Gastrocnemius medialis (tissue), 4 donors: ENCODE results near the gene PIK3CD.

Experiments used
- POLR2A ChIP-seq, 2 donors: fragments of 450-650 bp; IDR thresholded peaks; one replicate each; pipeline ENCODE4 v1.6.1; 2017; ENCODE audit warnings: antibody characterized with exemption in 2 of 2, mild to moderate bottlenecking in 2 of 2, moderate library complexity in 2 of 2
- TF ChIP-seq, protein P1 (sequence below), 5 experiments: fragments of 450-650 bp in 3 of 5; fragments of 200-600 bp in 2 of 5; sonication (generic) in 2 of 5; IDR thresholded peaks in 4 of 5; conservative IDR thresholded peaks in 1 of 5; 1 replicate in 4 of 5; 2 replicates in 1 of 5; pipeline ENCODE4 v1.5.1; 2016 to 2019; ENCODE audit warnings: antibody characterized with exemption in 5 of 5, mild to moderate bottlenecking in 3 of 5, moderate library complexity in 3 of 5

DNA sequence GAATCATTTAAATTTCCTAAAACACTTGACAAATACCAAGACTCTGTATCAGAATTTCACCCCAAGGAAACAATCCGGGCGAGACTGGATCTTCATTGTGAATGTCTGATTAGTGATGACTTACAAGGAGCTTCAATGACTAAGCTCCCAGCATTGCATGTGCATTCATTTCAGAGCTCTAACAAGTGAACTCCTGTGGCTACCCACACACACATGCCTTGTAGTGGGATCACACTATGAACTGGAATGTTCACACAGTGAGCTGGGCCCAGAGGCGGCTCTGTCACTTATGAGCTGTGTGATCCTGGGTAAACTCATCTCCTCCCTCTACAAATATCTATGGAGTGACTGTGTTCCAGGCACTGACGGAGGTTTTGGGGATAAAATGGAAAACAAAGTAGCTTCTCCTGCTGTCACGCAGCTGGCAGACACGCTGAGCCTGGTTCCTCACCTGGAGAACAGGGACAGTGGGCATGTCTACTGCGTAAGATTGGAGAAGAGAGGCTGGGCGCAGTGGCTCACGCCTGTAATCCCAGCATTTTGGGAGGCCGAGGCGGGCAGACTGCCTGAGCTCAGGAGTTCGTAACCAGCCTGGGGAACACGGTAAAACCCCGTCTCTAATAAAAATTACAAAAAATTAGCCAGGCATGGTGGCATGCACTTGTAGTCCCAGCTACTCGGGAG lies 115.4 kb downstream of the PIK3CD start:
- TF ChIP-seq, protein P1, sequence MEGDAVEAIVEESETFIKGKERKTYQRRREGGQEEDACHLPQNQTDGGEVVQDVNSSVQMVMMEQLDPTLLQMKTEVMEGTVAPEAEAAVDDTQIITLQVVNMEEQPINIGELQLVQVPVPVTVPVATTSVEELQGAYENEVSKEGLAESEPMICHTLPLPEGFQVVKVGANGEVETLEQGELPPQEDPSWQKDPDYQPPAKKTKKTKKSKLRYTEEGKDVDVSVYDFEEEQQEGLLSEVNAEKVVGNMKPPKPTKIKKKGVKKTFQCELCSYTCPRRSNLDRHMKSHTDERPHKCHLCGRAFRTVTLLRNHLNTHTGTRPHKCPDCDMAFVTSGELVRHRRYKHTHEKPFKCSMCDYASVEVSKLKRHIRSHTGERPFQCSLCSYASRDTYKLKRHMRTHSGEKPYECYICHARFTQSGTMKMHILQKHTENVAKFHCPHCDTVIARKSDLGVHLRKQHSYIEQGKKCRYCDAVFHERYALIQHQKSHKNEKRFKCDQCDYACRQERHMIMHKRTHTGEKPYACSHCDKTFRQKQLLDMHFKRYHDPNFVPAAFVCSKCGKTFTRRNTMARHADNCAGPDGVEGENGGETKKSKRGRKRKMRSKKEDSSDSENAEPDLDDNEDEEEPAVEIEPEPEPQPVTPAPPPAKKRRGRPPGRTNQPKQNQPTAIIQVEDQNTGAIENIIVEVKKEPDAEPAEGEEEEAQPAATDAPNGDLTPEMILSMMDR (IDR thresholded peaks at IDR 0.05 in 4 of 5, conservative IDR thresholded peaks at IDR 0.05 in 1 of 5), result no peak
- TF ChIP-seq POLR2A (IDR thresholded peaks at IDR 0.05), result no peak
